ENCODE measurements around the gene MOCS1.

MOCS1 gene

GRCh38 chr6:39899554-39900295 is 34.5 kb downstream of the MOCS1 start:
- POLR2A ChIA-PET (ENCODE audit: low non-redundant PET) = no interaction called here
- TF ChIP-seq CTCF (conservative IDR thresholded peaks at IDR 0.05; ENCODE audit: low read depth) = no peak
- H3K27ac ChIP-seq = no peak overlapping the region
- no peak for DNase-seq (ENCODE audit: low spot score)
- CTCF ChIA-PET = no interaction called here

GRCh38 chr6:39898625-39899024 is 35.6 kb downstream of the MOCS1 start:
- no peak for TF ChIP-seq CTCF (conservative IDR thresholded peaks at IDR 0.05; ENCODE audit: low read depth)
- ChIA-PET POLR2A (ENCODE audit: low non-redundant PET) (no interaction called here), CTCF (no interaction called here)
- DNase-seq (ENCODE audit: low spot score) = no peak
- H3K27ac ChIP-seq = no peak overlapping the region

GRCh38 chr6:39897698-39898097 is 36.6 kb downstream of the MOCS1 start:
- no peak for DNase-seq (ENCODE audit: low spot score)
- TF ChIP-seq CTCF (conservative IDR thresholded peaks at IDR 0.05; ENCODE audit: low read depth) = no peak
- CTCF ChIA-PET = interaction anchor here (0.6 to 1.4 kb wide), 2 partner anchors 72 to 695 kb away, joined by 3 to 5 read pairs; no protein-coding TSS in a partner anchor
- POLR2A ChIA-PET (ENCODE audit: low non-redundant PET) = interaction anchor here (0.7 kb wide), 1 partner anchor 124 kb away, joined by 3 read pairs; no protein-coding TSS in a partner anchor
- no peak overlapping the region for H3K27ac ChIP-seq

- H3K27ac ChIP-seq = no peak overlapping the region
- ChIA-PET POLR2A (ENCODE audit: low non-redundant PET) (no interaction called here), CTCF (interaction anchor here (1.4 kb wide), 1 partner anchor 73 kb away, joined by 5 read pairs; no protein-coding TSS in a partner anchor)
- no peak for TF ChIP-seq CTCF (conservative IDR thresholded peaks at IDR 0.05; ENCODE audit: low read depth)
- DNase-seq (ENCODE audit: low spot score) = no peak
These were observed 37.6 kb downstream of the MOCS1 start for GRCh38 chr6:39896701-39897100.

GRCh38 chr6:39893286-39893685 is 41.0 kb downstream of the MOCS1 start:
- DNase-seq (ENCODE audit: low spot score) = no peak
- ChIA-PET CTCF (interaction anchor here (0.6 to 0.7 kb wide), 4 partner anchors 67 to 946 kb away, joined by 4 to 9 read pairs (median 7); no protein-coding TSS in a partner anchor), POLR2A (ENCODE audit: low non-redundant PET) (no interaction called here)
- no peak for TF ChIP-seq CTCF (conservative IDR thresholded peaks at IDR 0.05; ENCODE audit: low read depth)
- no peak overlapping the region for H3K27ac ChIP-seq

GRCh38 chr6:39892490-39893129 is 41.7 kb downstream of the MOCS1 start:
- no peak for TF ChIP-seq CTCF (conservative IDR thresholded peaks at IDR 0.05; ENCODE audit: low read depth)
- DNase-seq (ENCODE audit: low spot score) = peak; percentile 13
- CTCF ChIA-PET = interaction anchor here (0.6 kb wide), 1 partner anchor 67 kb away, joined by 8 read pairs; no protein-coding TSS in a partner anchor
- POLR2A ChIA-PET (ENCODE audit: low non-redundant PET) = no interaction called here
- no peak overlapping the region for H3K27ac ChIP-seq
